Nephron progenitor cell (in vitro differentiated cells): ENCODE measurements around the gene APLP2.
"Not testable (repeated sequence)": the region's sequence is repeated elsewhere in the genome, so short reads cannot be mapped to it uniquely, and the experiment has no call there.

ENCODE experiments used
- DNase-seq: peaks from one replicate; pipeline ENCODE4 v3.0.0; 2021
- H3K27ac Mint-ChIP-seq: 2 replicates; pipeline ENCODE4 v1.8.0; 2021; ENCODE audit warnings: mild to moderate bottlenecking, moderate library complexity, mixed read lengths
- H3K27me3 Mint-ChIP-seq: 2 replicates; pipeline ENCODE4 v1.8.0; 2021; ENCODE audit warnings: mild to moderate bottlenecking, low read depth, mixed read lengths; ENCODE audit not compliant: poor library complexity
- H3K36me3 Mint-ChIP-seq: 2 replicates; pipeline ENCODE4 v1.8.0; 2021; ENCODE audit warnings: low read depth, mixed read lengths
- H3K4me1 Mint-ChIP-seq: 2 replicates; pipeline ENCODE4 v1.8.0; 2021; ENCODE audit warnings: mixed read lengths
- H3K4me3 Mint-ChIP-seq: 2 replicates; pipeline ENCODE4 v1.8.0; 2021; ENCODE audit warnings: mild to moderate bottlenecking, moderate library complexity, mixed read lengths
- H3K9me3 Mint-ChIP-seq: 2 replicates; pipeline ENCODE4 v1.8.0; 2021; ENCODE audit warnings: mild to moderate bottlenecking, moderate library complexity, mixed read lengths
- TF ChIP-seq, protein P1 (sequence below): fragments of 200-600 bp; sonication (generic); IDR thresholded peaks from 2 replicates; pipeline ENCODE4 v1.5.0; 2021; ENCODE audit warnings: antibody characterized with exemption

The APLP2 gene

DNA sequence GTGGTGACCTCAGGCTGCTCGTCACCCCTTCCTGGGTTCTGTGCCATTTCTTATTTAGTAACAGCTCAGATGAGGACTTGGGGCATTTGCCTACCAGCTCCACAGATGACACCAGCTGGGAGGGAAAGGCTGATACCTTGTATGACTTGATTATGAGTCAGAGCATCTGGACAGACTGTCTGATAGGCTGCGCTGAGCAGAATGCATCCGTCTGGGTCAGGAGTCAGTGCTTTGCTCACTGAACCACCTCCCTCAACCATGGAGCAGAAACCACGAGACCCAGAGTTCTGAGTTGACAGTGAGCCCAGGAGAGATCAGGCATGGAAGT lies 96.7 kb downstream of the APLP2 start:
- DNase-seq = no peak
- TF ChIP-seq, protein P1, sequence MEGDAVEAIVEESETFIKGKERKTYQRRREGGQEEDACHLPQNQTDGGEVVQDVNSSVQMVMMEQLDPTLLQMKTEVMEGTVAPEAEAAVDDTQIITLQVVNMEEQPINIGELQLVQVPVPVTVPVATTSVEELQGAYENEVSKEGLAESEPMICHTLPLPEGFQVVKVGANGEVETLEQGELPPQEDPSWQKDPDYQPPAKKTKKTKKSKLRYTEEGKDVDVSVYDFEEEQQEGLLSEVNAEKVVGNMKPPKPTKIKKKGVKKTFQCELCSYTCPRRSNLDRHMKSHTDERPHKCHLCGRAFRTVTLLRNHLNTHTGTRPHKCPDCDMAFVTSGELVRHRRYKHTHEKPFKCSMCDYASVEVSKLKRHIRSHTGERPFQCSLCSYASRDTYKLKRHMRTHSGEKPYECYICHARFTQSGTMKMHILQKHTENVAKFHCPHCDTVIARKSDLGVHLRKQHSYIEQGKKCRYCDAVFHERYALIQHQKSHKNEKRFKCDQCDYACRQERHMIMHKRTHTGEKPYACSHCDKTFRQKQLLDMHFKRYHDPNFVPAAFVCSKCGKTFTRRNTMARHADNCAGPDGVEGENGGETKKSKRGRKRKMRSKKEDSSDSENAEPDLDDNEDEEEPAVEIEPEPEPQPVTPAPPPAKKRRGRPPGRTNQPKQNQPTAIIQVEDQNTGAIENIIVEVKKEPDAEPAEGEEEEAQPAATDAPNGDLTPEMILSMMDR = no peak
- peaks cover 32% of the 10 kb centered on the region for H3K4me1 Mint-ChIP-seq
- no peak overlapping the region for H3K27ac Mint-ChIP-seq
- H3K4me3 Mint-ChIP-seq = peak overlapping the region; percentile 2
- no peaks in the 10 kb centered on the region for H3K9me3 Mint-ChIP-seq
- peaks cover 53% of the 10 kb centered on the region for H3K27me3 Mint-ChIP-seq
- no peaks in the 10 kb centered on the region for H3K36me3 Mint-ChIP-seq

DNA sequence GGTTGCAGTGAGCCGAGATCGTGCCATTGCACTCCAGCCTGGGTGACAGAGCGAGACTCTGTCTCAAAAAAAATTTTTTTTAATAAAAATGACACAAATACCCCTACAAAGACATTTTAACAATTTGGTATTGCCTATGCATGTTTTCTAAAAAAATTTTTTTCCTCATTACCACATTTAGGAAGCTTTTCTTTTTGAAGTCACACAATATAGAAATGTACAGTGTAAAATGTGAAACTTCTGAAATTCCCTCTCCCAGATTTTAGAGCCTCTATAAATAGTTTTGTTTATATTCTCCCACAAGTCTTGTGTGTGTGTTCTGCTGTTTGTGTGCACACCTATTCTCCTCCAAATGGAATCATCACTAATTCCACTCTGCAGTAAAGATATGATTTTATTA lies 97.5 kb downstream of the APLP2 start:
- Mint-ChIP-seq H3K4me1 (peaks cover 39% of the 10 kb centered on the region), H3K4me3 (no peak overlapping the region), H3K27ac (no peak overlapping the region), H3K9me3 (no peaks in the 10 kb centered on the region), H3K27me3 (peaks cover 46% of the 10 kb centered on the region), H3K36me3 (no peaks in the 10 kb centered on the region)
- DNase-seq = no peak
- TF ChIP-seq, protein P1 = no peak

DNA sequence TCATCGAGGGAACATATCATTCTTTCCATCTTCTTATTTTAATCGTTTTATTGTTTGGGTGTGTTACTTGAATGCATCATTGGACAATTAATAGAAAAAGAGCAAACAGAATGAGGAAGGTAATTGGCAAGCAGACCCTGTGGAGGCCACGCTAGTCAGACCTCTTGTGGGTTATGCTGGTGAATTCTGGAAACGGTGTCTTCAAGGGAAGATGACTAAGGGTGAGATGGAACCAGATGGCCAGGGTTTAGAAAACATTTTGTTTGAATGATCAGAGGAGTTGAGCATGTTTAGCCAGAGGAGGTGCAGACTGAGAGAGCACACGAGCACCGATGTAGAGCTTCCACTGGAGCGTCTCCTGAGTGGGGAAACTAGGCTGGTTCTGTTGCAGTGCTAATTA lies 98.4 kb downstream of the APLP2 start:
- DNase-seq = no peak
- Mint-ChIP-seq H3K4me3 (no peak overlapping the region), H3K36me3 (no peaks in the 10 kb centered on the region), H3K27ac (no peak overlapping the region), H3K27me3 (peaks cover 36% of the 10 kb centered on the region), H3K4me1 (peaks cover 46% of the 10 kb centered on the region), H3K9me3 (no peaks in the 10 kb centered on the region)
- TF ChIP-seq, protein P1 = no peak

DNA sequence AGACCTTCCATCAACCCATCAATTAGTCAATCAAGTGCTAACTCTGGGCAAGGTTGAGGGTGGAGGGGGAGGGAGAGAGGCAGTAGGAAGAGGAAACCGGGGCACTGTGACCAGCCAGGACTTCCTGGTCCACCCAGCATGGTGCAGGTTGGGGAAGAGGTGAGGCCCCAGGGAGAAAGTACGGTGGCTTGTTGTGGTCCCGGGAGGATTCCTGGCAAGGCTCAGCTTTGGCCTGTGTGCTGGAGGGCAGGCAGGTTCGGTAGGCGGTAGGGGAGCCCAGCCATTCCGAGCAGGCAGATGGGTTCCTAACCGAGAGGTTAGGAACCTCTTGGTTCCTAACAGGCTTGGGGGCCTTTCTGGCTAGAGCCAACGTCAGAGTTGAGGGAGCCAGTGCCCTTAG lies 100.7 kb downstream of the APLP2 start:
- DNase-seq = no peak
- Mint-ChIP-seq H3K9me3 (peaks cover 8% of the 10 kb centered on the region), H3K4me3 (no peak overlapping the region), H3K36me3 (no peaks in the 10 kb centered on the region), H3K27me3 (peaks cover 25% of the 10 kb centered on the region), H3K4me1 (peaks cover 46% of the 10 kb centered on the region), H3K27ac (no peak overlapping the region)
- TF ChIP-seq, protein P1 = no peak

DNA sequence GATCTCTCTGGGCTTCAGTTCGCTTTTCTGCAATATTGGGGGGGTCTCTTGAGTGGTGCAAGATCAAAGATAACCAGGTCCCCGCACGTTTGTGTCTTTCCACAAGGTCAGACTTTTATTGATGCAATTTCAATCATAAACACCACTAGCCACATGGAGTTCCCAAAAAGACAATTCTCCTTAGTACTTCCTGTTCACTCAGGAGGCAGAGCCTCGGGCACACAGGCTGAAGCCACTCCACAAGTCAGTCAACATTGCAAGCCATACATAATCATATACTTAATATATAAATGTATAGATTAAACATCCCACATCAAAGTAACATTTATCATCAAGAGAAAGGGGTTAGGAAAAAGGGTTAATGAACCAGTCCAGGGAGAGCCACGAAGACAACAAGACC lies 101.8 kb downstream of the APLP2 start:
- no peak for DNase-seq
- Mint-ChIP-seq H3K36me3 (no peaks in the 10 kb centered on the region), H3K4me1 (peaks cover 39% of the 10 kb centered on the region), H3K4me3 (no peak overlapping the region), H3K27me3 (peaks cover 15% of the 10 kb centered on the region), H3K27ac (no peak overlapping the region), H3K9me3 (peaks cover 13% of the 10 kb centered on the region)
- TF ChIP-seq, protein P1 = no peak

DNA sequence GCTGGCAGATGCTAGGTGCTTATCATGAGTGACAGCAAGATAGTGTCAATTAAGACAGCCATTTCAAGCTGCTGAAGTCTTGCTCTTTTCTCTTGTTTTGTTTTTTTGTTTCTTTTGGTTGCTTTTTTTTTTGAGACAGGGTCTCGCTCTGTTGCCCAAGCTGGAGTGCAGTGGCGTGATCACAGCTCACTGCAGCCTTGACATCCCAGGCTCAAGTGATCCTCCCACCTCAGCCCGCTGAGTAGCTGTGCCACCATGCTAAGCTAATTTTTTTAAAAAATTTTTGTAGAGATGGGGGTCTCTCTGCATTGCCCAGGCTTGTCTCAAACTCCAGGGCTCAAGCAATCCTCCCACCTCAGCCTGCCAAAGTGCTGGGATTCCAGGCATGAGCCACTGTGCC lies 102.3 kb downstream of the APLP2 start:
- not testable (repeated sequence) for H3K36me3 Mint-ChIP-seq, DNase-seq, H3K27ac Mint-ChIP-seq, H3K4me3 Mint-ChIP-seq
- peaks cover 37% of the 10 kb centered on the region for H3K4me1 Mint-ChIP-seq
- H3K9me3 Mint-ChIP-seq = peaks cover 13% of the 10 kb centered on the region
- H3K27me3 Mint-ChIP-seq = peaks cover 15% of the 10 kb centered on the region
